ENCODE data around the gene DAB2IP. TPM values are rescaled to one million over a fixed set of nuclear protein-coding genes. Genes with fewer than 3 reads are reported as not detected.

DAB2IP gene
- total and polyA plus RNA-seq, 2 of the 4 experiments (the other 2 are of a cell fraction) = 5.6 to 17.2 TPM

GRCh38 chr9:121604654-121605053 lies 46.8 kb upstream of the DAB2IP start:
- H3K36me3 ChIP-seq (ENCODE audit: control insufficient read depth, insufficient read depth, low read length) = no peaks in the 10 kb centered on the region
- no TSS peak for BruUV-seq (replicated peaks)
- no peak overlapping the region for H3K4me3 ChIP-seq (ENCODE audit: insufficient read depth, low read depth, low read length)
- H2AFZ ChIP-seq (replicated peaks; ENCODE audit: low read length, poor library complexity) = no peak overlapping the region
- dilution Hi-C loops (cut with HindIII; ENCODE audit: low sequenced_read_pairs, unreplicated experiment) = no loop called here
- no peak overlapping the region for H4K5ac ChIP-seq (ENCODE audit: low read depth, low read length)
- H3K4me2 ChIP-seq (ENCODE audit: low read depth, low read length) = no peak overlapping the region
- H4K8ac ChIP-seq (ENCODE audit: low read depth in 2 of 2, low read length in 2 of 2) = peak overlapping the region in 1 of 2 experiments; percentile 3; a peak in 1 of 4 replicates
- 0 out of 2 replicates have a peak overlapping the region, but pooled peaks have one; percentile 27 for H3K14ac ChIP-seq (replicated peaks; ENCODE audit: low read depth, low read length)
- H3K4me1 ChIP-seq (ENCODE audit: control insufficient read depth, insufficient read depth, low read length) = peaks cover 14% of the 10 kb centered on the region; the same call in 1 of the 2 replicates
- in situ Hi-C loops (cut with MboI; ENCODE audit: low sequenced_read_pairs) = no loop called here
- H3K9me3 ChIP-seq (ENCODE audit: control insufficient read depth, insufficient read depth, low read length) = no peaks in the 10 kb centered on the region
- H2AK5ac ChIP-seq (ENCODE audit: low read depth, low read length) = peak overlapping the region; percentile 48; the same call in 1 of the 2 replicates
- H2BK120ac ChIP-seq (ENCODE audit: low read depth, low read length) = no peak overlapping the region
- H2BK20ac ChIP-seq (ENCODE audit: low read depth, low read length) = no peak overlapping the region
- H3K79me1 ChIP-seq (ENCODE audit: low read depth in 1 of 2, low read length in 2 of 2) = peaks cover 4 to 18% of the 10 kb centered on the region in 2 experiments; a peak in 3 of 4 replicates
- ChIA-PET CTCF (interaction anchor here (0.9 kb wide), 1 partner anchor 16 kb away, joined by 4 read pairs; no protein-coding TSS in a partner anchor), POLR2A (ENCODE audit: unreplicated experiment) (no interaction called here)
- H3K4ac ChIP-seq (ENCODE audit: low read depth, low read length) = no peak overlapping the region
- no peak overlapping the region for H3K23ac ChIP-seq (ENCODE audit: low read depth, low read length)
- H3K18ac ChIP-seq (ENCODE audit: low read depth, low read length) = no peak overlapping the region
- H2BK5ac ChIP-seq (ENCODE audit: low read depth, low read length, poor library complexity, severe bottlenecking) = no peak overlapping the region
- peaks cover 3% of the 10 kb centered on the region; the same call in 1 of the 2 replicates for H3K27me3 ChIP-seq (ENCODE audit: control insufficient read depth, insufficient read depth, low read length)
- DNase-seq (no peak), ATAC-seq (ENCODE audit: low read depth) (no peak)
- no peak for TF ChIP-seq CEBPB (IDR thresholded peaks at IDR 0.05; ENCODE audit: low read depth, low read length)
- H3K9ac ChIP-seq (ENCODE audit: low read depth, low read length) = no peak overlapping the region
- no peak overlapping the region for H4K91ac ChIP-seq (ENCODE audit: insufficient read depth, low read depth, low read length)
- no peak overlapping the region for H2AK9ac ChIP-seq (replicated peaks; ENCODE audit: low read depth, low read length, poor library complexity)
- 60% methylated on average over 1 of the region's 8 CpGs; no CpG with 5 or more reads in 1 of the 2 experiments for WGBS, 2 experiments (ENCODE audit: extremely low coverage in 2 of 2, insufficient read length in 1 of 2)
- intact Hi-C loops (cut with micrococcal nuclease) = no loop called here
- no peak overlapping the region for H2BK15ac ChIP-seq (ENCODE audit: low read depth, low read length)
- H3K56ac ChIP-seq (ENCODE audit: extremely low read depth, insufficient read depth, low read length) = no peak overlapping the region
- no peaks in the 10 kb centered on the region for H3K9me1 ChIP-seq (ENCODE audit: insufficient read depth, low read length)
- H4K20me1 ChIP-seq (ENCODE audit: insufficient read depth, low read length) = peaks cover 36% of the 10 kb centered on the region; the same call in 1 of the 2 replicates
- H3K27ac ChIP-seq (ENCODE audit: insufficient read depth, low read length) = no peak overlapping the region
